IMR-90 (cell line): ENCODE results near the gene FXYD4. TPM values are rescaled to one million over a fixed set of nuclear protein-coding genes. Genes with fewer than 3 reads are reported as not detected.

Experiments
- ATAC-seq: fragments of 200-7000 bp; cut with Tn5 transposase; 2 replicates; pipeline ENCODE4 v1.9.1; 2020; ENCODE audit warnings: low read depth, mild to moderate bottlenecking, moderate library complexity
- BruUV-seq: library from RNA; stranded (reverse); fragments of 400-500 nt; replicated peaks from 2 replicates; lab custom pipeline; 2021; lab: Mats Ljungman, UMichigan
- CTCF ChIA-PET: fragments of 300-600 bp; formaldehyde crosslinking; extraction: SDS; loops from one replicate; lab custom pipeline; 2021; ENCODE audit warnings: antibody characterized with exemption; lab: Yijun Ruan, JAX
- POLR2A ChIA-PET: fragments of 300-600 bp; sonication (Branson Sonifier 250); formaldehyde crosslinking; loops from one replicate; lab custom pipeline; 2022; ENCODE audit warnings: antibody characterized with exemption; ENCODE audit not compliant: unreplicated experiment; lab: Charles Lee
- DNase-seq: peaks from one replicate; pipeline ENCODE4 v3.0.0; 2013
- H2AFZ ChIP-seq: replicated peaks from 2 replicates; pipeline ENCODE3; 2013; ENCODE audit warnings: low read length, mild to moderate bottlenecking; ENCODE audit not compliant: poor library complexity
- H2AK5ac ChIP-seq: 2 replicates; pipeline ENCODE4 v1.6.1; 2013; ENCODE audit warnings: low read depth, low read length, inconsistent platforms
- H2AK9ac ChIP-seq: replicated peaks from 2 replicates; pipeline ENCODE3; 2013; ENCODE audit warnings: mild to moderate bottlenecking, low read depth, low read length, moderate library complexity; ENCODE audit not compliant: poor library complexity
- H2BK120ac ChIP-seq: 2 replicates; pipeline ENCODE4 v1.6.1; 2013; ENCODE audit warnings: low read depth, low read length, inconsistent platforms
- H2BK15ac ChIP-seq: 3 replicates; pipeline ENCODE4 v1.6.1; 2013; ENCODE audit warnings: low read depth, low read length, inconsistent platforms
- H2BK20ac ChIP-seq: 2 replicates; pipeline ENCODE4 v1.6.1; 2013; ENCODE audit warnings: low read depth, mild to moderate bottlenecking, inconsistent platforms, low read length, moderate library complexity
- H2BK5ac ChIP-seq: 2 replicates; pipeline ENCODE4 v1.6.1; 2013; ENCODE audit warnings: mild to moderate bottlenecking, low read depth, low read length, inconsistent platforms; ENCODE audit not compliant: poor library complexity, severe bottlenecking
- H3K14ac ChIP-seq: replicated peaks from 2 replicates; pipeline ENCODE4 v1.6.1; 2013; ENCODE audit warnings: low read depth, low read length, inconsistent platforms
- H3K18ac ChIP-seq: 2 replicates; pipeline ENCODE4 v1.6.1; 2013; ENCODE audit warnings: low read depth, low read length, control low read depth
- H3K23ac ChIP-seq: 2 replicates; pipeline ENCODE4 v1.6.1; 2013; ENCODE audit warnings: low read depth, low read length, inconsistent platforms
- H3K27ac ChIP-seq: 2 replicates; pipeline ENCODE4 v1.5.1; 2013; ENCODE audit warnings: mild to moderate bottlenecking, control low read depth, low read length; ENCODE audit not compliant: insufficient read depth
- H3K27me3 ChIP-seq: 2 replicates; pipeline ENCODE4 v1.6.1; 2013; ENCODE audit warnings: low read length; ENCODE audit not compliant: control insufficient read depth, insufficient read depth
- H3K36me3 ChIP-seq: 2 replicates; pipeline ENCODE4 v1.6.1; 2013; ENCODE audit warnings: low read length, mixed read lengths; ENCODE audit not compliant: control insufficient read depth, insufficient read depth
- H3K4ac ChIP-seq: 2 replicates; pipeline ENCODE4 v1.6.1; 2013; ENCODE audit warnings: low read depth, low read length, inconsistent platforms
- H3K4me1 ChIP-seq: 2 replicates; pipeline ENCODE4 v1.6.1; 2013; ENCODE audit warnings: low read length, mixed read lengths; ENCODE audit not compliant: control insufficient read depth, insufficient read depth
- H3K4me2 ChIP-seq: 2 replicates; pipeline ENCODE4 v1.6.1; 2013; ENCODE audit warnings: low read depth, mild to moderate bottlenecking, control low read depth, low read length, moderate library complexity
- H3K4me3 ChIP-seq: 2 replicates; pipeline ENCODE4 v1.5.1; 2013; ENCODE audit warnings: low read depth, mild to moderate bottlenecking, control low read depth, low read length, moderate library complexity; ENCODE audit not compliant: insufficient read depth
- H3K56ac ChIP-seq: 2 replicates; pipeline ENCODE4 v1.6.1; 2013; ENCODE audit warnings: low read length, inconsistent platforms; ENCODE audit not compliant: insufficient read depth; ENCODE audit errors: extremely low read depth
- H3K79me1 ChIP-seq, 2 experiments: 2 replicates each; pipeline ENCODE4 v1.6.1; 2013; ENCODE audit warnings: low read length in 2 of 2, inconsistent platforms in 1 of 2, low read depth in 1 of 2
- H3K9ac ChIP-seq: 2 replicates; pipeline ENCODE4 v1.6.1; 2013; ENCODE audit warnings: low read depth, low read length, control low read depth
- H3K9me1 ChIP-seq: 2 replicates; pipeline ENCODE4 v1.6.1; 2013; ENCODE audit warnings: low read length, inconsistent platforms; ENCODE audit not compliant: insufficient read depth
- H3K9me3 ChIP-seq: 2 replicates; pipeline ENCODE4 v1.6.1; 2013; ENCODE audit warnings: low read length; ENCODE audit not compliant: control insufficient read depth, insufficient read depth
- H4K20me1 ChIP-seq: 2 replicates; pipeline ENCODE4 v1.6.1; 2013; ENCODE audit warnings: low read length, inconsistent platforms; ENCODE audit not compliant: insufficient read depth
- H4K5ac ChIP-seq: 2 replicates; pipeline ENCODE4 v1.6.1; 2013; ENCODE audit warnings: mild to moderate bottlenecking, low read depth, low read length, control low read depth
- H4K8ac ChIP-seq, 2 experiments: 2 replicates each; pipeline ENCODE4 v1.6.1; 2013; ENCODE audit warnings: low read depth in 2 of 2, low read length in 2 of 2, control low read depth in 1 of 2, inconsistent platforms in 1 of 2
- H4K91ac ChIP-seq: 2 replicates; pipeline ENCODE4 v1.6.1; 2013; ENCODE audit warnings: low read depth, low read length, inconsistent platforms; ENCODE audit not compliant: insufficient read depth
- CEBPB ChIP-seq: IDR thresholded peaks from 2 replicates; pipeline ENCODE4 v1.6.1; 2012; ENCODE audit warnings: low read depth, low read length, improper control_type of control experiment
- CHD1 ChIP-seq: IDR thresholded peaks from 2 replicates; pipeline ENCODE4 v1.6.1; 2012; ENCODE audit warnings: low read depth, low read length, improper control_type of control experiment
- FOS ChIP-seq: fragments of 150-350 bp; IDR thresholded peaks from 2 replicates; pipeline ENCODE4 v1.6.1; 2016; ENCODE audit warnings: low read depth, low read length
- RFX5 ChIP-seq: IDR thresholded peaks from 2 replicates; pipeline ENCODE4 v1.8.0; 2012; ENCODE audit warnings: low read depth, mild to moderate bottlenecking, low read length, moderate library complexity
- SMC3 ChIP-seq: fragments of 150-350 bp; IDR thresholded peaks from 2 replicates; pipeline ENCODE4 v1.6.1; 2016; ENCODE audit warnings: low read depth, mild to moderate bottlenecking, antibody characterized with exemption, low read length, moderate library complexity
- WGBS, 2 experiments: methylation state at CpG; one replicate each; pipeline versions ENCODE4 v1.1.5 to v1.1.7; 2013; ENCODE audit warnings: missing lambda C conversion rate in 2 of 2; ENCODE audit not compliant: insufficient read length in 1 of 2; ENCODE audit errors: extremely low coverage in 2 of 2; 5-methylcytosine and 5-hydroxymethylcytosine counted together
- dilution Hi-C: fragments of 300-500 bp; cut with HindIII; formaldehyde crosslinking; loops from one replicate; pipeline ENCODE4 v1.14.3; 2018; ENCODE audit warnings: low sequenced_read_pairs; ENCODE audit not compliant: unreplicated experiment
- in situ Hi-C: fragments of 300-500 bp; cut with MboI; formaldehyde crosslinking; loops from 3 replicates; pipeline ENCODE4 v1.14.3; 2019; ENCODE audit warnings: low sequenced_read_pairs, inconsistent platforms, mixed read lengths
- intact Hi-C: fragments of 100-400 bp; cut with micrococcal nuclease; formaldehyde crosslinking; loops from 2 replicates; pipeline ENCODE4 v1.10.0; 2022
- polyA plus RNA-seq, 3 experiments: library from polyadenylated mRNA; depleted of rRNA; stranded (reverse); fragments of >200 nt; gene quantifications; 2 replicates each; pipeline ENCODE4 v1.2.3, GENCODE V29; 2012; ENCODE audit warnings: low replicate concordance in 1 of 3
- total RNA-seq: library from RNA; depleted of rRNA; stranded (reverse); fragments of >200 nt; gene quantifications from 2 replicates; pipeline ENCODE4 v1.2.3, GENCODE V29; 2012
- TF ChIP-seq, protein P1 (sequence below): conservative IDR thresholded peaks from 2 replicates; pipeline ENCODE4 v1.5.1; 2012; ENCODE audit warnings: mild to moderate bottlenecking, low read depth, low read length, improper control_type of control experiment
- TF ChIP-seq, protein P2 (sequence below): fragments of 150-350 bp; IDR thresholded peaks from 2 replicates; pipeline ENCODE4 v1.6.1; 2017; ENCODE audit warnings: mild to moderate bottlenecking, antibody characterized with exemption, low read length, low read depth

The FXYD4 gene
- total and polyA plus RNA-seq, 2 of the 4 experiments (the other 2 are of a cell fraction): not detected

DNA sequence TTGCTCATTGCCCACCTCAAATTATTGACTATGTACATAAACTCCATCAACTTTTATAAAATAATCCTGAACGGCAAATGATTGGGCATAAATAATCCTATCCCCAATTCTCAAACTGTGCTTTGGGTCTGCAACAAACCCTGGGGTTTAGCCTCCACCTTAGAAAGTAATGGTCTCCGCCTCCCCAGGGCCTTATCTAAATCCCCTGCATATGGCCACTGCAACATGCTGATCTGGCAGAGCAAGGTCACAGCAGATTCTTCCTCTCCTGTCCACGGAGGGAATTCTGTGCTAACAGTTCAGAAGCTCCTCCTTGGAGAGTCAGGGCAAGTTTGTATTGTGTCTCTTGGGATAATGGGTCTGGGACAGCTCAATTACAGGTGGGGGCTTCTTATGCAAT lies 18.4 kb downstream of the FXYD4 start:
- Histone ChIP-seq H3K4ac (no peak overlapping the region), H3K4me2 (no peak overlapping the region), H3K36me3 (peaks cover 64% of the 10 kb centered on the region), H2AK5ac (no peak overlapping the region), H3K14ac (no peak overlapping the region), H3K27ac (no peak overlapping the region), H2BK15ac (no peak overlapping the region), H3K79me1 (peaks cover 38 to 68% of the 10 kb centered on the region in 2 experiments), H3K18ac (no peak overlapping the region), H3K9ac (no peak overlapping the region), H4K8ac (no peak overlapping the region), H4K91ac (no peak overlapping the region), H3K23ac (no peak overlapping the region), H2AFZ (no peak overlapping the region), H3K9me1 (peaks cover 3% of the 10 kb centered on the region), H2BK120ac (no peak overlapping the region), H3K4me3 (no peak overlapping the region), H3K9me3 (no peaks in the 10 kb centered on the region), H2BK5ac (no peak overlapping the region), H3K56ac (no peak overlapping the region), H4K5ac (no peak overlapping the region), H3K27me3 (no peaks in the 10 kb centered on the region), H2AK9ac (no peak overlapping the region), H4K20me1 (peaks cover 72% of the 10 kb centered on the region), H2BK20ac (no peak overlapping the region), H3K4me1 (no peaks in the 10 kb centered on the region)
- no peak for TF ChIP-seq SMC3
- TF ChIP-seq RFX5: no peak
- TF ChIP-seq, protein P1, sequence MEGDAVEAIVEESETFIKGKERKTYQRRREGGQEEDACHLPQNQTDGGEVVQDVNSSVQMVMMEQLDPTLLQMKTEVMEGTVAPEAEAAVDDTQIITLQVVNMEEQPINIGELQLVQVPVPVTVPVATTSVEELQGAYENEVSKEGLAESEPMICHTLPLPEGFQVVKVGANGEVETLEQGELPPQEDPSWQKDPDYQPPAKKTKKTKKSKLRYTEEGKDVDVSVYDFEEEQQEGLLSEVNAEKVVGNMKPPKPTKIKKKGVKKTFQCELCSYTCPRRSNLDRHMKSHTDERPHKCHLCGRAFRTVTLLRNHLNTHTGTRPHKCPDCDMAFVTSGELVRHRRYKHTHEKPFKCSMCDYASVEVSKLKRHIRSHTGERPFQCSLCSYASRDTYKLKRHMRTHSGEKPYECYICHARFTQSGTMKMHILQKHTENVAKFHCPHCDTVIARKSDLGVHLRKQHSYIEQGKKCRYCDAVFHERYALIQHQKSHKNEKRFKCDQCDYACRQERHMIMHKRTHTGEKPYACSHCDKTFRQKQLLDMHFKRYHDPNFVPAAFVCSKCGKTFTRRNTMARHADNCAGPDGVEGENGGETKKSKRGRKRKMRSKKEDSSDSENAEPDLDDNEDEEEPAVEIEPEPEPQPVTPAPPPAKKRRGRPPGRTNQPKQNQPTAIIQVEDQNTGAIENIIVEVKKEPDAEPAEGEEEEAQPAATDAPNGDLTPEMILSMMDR: no peak
- no peak for TF ChIP-seq CHD1
- TF ChIP-seq CEBPB: no peak
- TF ChIP-seq, protein P2, sequence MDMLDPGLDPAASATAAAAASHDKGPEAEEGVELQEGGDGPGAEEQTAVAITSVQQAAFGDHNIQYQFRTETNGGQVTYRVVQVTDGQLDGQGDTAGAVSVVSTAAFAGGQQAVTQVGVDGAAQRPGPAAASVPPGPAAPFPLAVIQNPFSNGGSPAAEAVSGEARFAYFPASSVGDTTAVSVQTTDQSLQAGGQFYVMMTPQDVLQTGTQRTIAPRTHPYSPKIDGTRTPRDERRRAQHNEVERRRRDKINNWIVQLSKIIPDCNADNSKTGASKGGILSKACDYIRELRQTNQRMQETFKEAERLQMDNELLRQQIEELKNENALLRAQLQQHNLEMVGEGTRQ: no peak
- TF ChIP-seq FOS: no peak
- no CpG with 5 or more reads among the region's 3 CpGs for WGBS, 2 experiments
- DNase-seq (no peak), ATAC-seq (no peak)
- intact Hi-C loops: no loop called here
- no TSS peak for BruUV-seq
- dilution Hi-C loops: no loop called here
- ChIA-PET CTCF (interaction anchor here (0.6 kb wide), 1 partner anchor 59 kb away, joined by 4 read pairs; no protein-coding TSS in a partner anchor), POLR2A (no interaction called here)
- in situ Hi-C loops: no loop called here
